Activated CD4-positive, alpha-beta T cell treated with anti-CD3 and anti-CD28 coated beads, Interleukin-2, Interleukin-4, amounts not matched to agents 100 ng/mL and 50 ng/mL, durations not matched to agents 16 hours and 8 hours (primary cell): ENCODE measurements around the gene RGSL1.

Experiments used
- DNase-seq: peaks from one replicate; pipeline ENCODE4 v3.0.0-alpha.2; 2020; ENCODE audit warnings: low spot score

Gene RGSL1

GRCh38 chr1:182588500-182589396, 138.8 kb downstream of the RGSL1 start, which contains the start of gene RNASEL:
Gene RNASEL, minus strand, starts transcription at chr1:182589256. Its CDS starts 2,450 bp downstream, at chr1:182586806.
- DNase-seq: peak; percentile 58

GRCh38 chr1:182589520-182589919, 139.6 kb downstream of the RGSL1 start:
- no peak for DNase-seq

GRCh38 chr1:182589931-182590330, 140.0 kb downstream of the RGSL1 start:
- no peak for DNase-seq

GRCh38 chr1:182595641-182596240, 145.8 kb downstream of the RGSL1 start:
- DNase-seq: peak; percentile 53

GRCh38 chr1:182596934-182597333, 147.0 kb downstream of the RGSL1 start:
- DNase-seq: no peak

- DNase-seq: no peak
These were observed 148.3 kb downstream of the RGSL1 start for GRCh38 chr1:182598296-182598695.

GRCh38 chr1:182599339-182599738, 149.4 kb downstream of the RGSL1 start:
- no peak for DNase-seq

GRCh38 chr1:182600036-182600713, 150.2 kb downstream of the RGSL1 start:
- no peak for DNase-seq

- no peak for DNase-seq
These were observed 150.9 kb downstream of the RGSL1 start for GRCh38 chr1:182600745-182601415.

GRCh38 chr1:182601416-182601786, 151.5 kb downstream of the RGSL1 start:
- DNase-seq: peak; percentile 80

- no peak for DNase-seq
These were observed 152.0 kb downstream of the RGSL1 start for GRCh38 chr1:182601913-182602312.

GRCh38 chr1:182602935-182603645, 153.1 kb downstream of the RGSL1 start:
- DNase-seq: peak; percentile 66

GRCh38 chr1:182603646-182604174, 153.8 kb downstream of the RGSL1 start:
- no peak for DNase-seq

GRCh38 chr1:182604175-182605164, 154.5 kb downstream of the RGSL1 start, which contains the start of gene RGS16:
Gene RGS16, minus strand, starts transcription at chr1:182604389. Its CDS starts 130 bp downstream, at chr1:182604259.
- DNase-seq: peak; percentile 96

GRCh38 chr1:182607566-182607965, 157.6 kb downstream of the RGSL1 start:
- DNase-seq: no peak

GRCh38 chr1:182608236-182608635, 158.3 kb downstream of the RGSL1 start:
- no peak for DNase-seq

GRCh38 chr1:182608845-182609610, 159.1 kb downstream of the RGSL1 start:
- DNase-seq: no peak
